NCI-H1930 (cell line): ENCODE data around the gene UQCR10.

Experiments
- DNase-seq, 2 experiments: peaks; one replicate each; lab custom pipeline; 2025; lab: John Stamatoyannopoulos, UW

The UQCR10 gene

DNA sequence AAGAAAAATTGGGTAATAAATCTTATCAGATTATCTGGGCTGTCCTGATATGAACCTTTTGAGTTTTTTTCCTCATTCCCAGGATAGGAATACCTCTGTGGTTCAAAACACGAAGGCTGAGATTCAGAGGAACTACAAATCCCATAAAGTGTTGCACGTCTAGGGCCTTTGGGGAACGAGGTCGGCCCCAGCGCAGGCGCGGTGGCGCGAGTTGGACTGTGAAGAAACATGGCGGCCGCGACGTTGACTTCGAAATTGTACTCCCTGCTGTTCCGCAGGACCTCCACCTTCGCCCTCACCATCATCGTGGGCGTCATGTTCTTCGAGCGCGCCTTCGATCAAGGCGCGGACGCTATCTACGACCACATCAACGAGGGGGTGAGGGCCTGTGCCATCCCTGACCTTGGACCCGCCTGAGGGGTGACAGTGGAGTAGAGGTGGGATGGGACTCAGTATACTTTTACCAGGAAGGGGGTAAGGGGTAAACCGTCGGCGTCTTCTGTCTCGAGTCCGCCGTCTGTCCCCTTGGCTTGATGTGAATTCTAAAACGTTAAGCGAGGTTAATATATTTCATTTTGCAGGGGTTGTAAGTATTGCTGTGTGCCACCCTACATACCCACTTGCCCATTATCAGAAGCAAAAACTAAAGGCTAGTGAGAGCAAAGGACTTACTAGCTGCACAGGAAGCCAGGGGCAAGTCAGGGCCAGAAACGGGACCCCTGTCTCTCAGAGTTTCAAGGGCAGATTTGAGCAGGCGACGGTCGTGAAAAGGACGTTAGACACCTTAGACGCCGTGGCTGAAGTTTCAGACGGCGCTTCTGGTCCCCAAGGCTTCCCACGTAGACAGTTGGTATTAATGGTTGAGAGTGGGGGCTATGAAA, at the start of gene UQCR10:
Gene UQCR10 (plus strand): TSS at position 199 of the 881 bp plus-strand sequence. CDS start 30 bp downstream, at position 229.
- DNase-seq: peak; percentile 86 to 93

DNA sequence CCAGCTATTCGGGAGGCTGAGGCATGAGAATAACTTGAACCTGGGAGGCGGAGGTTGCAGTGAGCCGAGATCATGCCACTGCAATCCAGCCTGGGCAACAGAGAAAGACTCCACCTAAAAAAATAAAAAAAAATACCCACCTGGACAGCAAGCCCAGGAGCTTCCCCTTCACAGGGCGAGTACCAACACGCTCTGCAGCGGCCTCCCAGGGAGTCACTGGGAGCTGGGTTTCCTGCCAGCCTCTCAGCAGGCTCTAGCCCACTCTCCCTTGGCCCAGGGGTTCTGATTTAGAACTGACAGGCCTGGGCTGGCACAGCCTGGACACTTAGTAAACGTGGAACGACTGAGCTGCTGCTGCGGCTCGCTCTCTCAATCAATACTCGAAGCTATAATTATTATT, 49.4 kb upstream of the UQCR10 start:
- no peak for DNase-seq

DNA sequence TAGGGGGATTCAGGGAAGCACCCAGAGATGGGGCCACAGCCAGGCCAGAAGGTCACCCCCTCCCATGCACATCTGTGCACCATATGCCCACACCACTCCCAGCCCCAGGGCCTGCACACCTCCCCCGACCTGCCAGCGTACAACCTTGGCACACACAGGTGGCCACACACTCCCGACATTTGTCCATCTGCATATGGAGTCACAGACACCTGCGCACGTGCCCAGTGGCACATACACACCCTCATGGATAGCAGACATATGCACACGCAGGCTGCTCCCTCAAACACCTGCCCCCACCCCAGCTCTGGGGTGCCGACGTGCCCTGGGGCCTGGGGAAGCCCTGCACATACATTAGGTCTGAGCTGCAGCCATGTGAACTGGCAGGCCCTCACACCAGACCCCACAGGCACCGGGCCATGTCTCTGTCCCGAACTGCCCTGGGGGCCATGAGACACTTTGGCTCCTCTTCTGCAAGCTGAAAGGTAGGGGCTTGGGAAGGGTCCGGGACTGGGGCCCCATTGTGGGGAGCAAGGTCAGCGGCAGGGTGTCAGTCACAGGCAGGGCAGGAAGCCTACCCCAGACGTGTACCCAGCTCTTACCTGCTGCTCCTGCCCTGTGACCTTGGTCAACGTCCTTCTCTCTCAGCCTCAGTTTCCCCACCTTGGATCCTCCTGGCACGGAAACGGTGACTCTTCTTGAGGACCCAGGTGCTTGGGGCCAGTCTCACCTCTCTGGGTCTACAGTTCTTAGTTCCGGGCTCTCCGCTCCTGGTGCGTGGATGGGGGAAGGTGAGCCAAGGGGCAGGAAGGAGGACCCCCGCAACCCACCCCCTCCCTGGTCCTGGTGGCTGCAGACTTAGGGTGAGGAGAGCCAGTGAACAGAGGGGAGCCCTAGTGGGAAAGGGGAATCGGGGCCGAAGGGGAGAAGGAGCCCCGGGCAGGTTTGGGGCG, 47.9 kb upstream of the UQCR10 start:
- no peak for DNase-seq

DNA sequence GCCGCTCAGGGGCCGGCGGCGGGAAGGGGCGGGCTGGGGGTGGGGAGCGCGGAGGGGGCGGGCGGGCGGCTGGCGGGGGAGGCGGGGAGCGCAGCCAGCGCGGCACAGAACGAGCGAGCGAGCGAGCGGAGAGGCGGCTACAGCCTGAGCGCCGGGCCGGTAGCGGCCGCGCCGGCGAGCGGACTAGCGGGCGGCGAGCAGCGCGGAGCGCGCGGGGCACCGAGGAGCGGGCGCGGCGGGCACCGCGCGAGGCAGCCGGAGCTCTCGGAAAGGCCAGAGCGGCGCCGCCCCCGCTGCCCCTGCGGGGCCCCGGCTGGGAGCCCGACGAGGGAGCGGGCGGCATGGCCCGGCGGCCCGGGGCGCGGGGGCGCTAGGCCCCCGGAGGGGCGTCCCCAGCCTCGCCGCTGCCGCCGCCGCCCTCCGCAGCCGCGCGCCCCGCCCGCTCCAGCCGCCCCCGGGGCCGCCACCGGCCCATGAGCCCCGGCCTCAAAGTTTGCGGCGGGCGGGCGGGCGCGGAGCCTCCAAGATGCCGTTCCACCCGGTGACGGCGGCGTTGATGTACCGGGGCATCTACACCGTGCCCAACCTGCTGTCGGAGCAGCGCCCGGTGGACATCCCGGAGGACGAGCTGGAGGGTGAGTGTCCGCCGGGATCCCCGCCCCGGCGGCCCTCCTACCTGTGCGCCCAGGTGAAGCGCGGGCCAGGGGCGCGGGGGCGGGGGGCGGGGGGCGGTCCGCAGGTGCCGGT, 47.1 kb upstream of the UQCR10 start, which contains the start of gene CABP7:
Gene CABP7 (plus strand): TSS at position 105 of the 747 bp plus-strand sequence. CDS start 422 bp downstream, at position 527.
- no peak for DNase-seq

DNA sequence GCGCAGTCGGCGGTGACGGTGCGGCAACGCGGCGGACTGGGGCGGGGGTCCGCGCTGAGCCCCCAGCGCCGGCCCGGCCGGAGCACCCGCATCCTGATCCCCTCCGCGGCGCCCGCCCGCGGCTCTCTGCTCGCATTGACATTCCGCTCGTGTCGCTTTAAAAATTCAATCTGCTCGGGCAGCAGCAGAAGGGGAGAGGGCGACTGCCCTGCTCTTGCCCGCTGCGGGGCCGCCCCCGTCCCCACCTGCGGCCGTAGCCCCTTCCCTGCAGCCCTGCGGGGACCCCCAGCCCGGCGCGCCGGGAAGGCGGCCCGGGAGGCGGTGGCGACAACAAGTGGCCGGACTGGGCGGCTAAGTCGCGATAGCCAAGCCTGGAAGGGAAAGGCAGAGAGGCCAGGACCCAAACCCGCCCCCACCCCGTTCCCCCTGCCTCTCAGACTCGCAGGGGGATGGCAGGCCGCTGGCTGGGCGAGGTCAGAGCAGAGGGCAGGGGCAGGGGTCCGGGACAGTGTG, 46.3 kb upstream of the UQCR10 start:
- DNase-seq: no peak

DNA sequence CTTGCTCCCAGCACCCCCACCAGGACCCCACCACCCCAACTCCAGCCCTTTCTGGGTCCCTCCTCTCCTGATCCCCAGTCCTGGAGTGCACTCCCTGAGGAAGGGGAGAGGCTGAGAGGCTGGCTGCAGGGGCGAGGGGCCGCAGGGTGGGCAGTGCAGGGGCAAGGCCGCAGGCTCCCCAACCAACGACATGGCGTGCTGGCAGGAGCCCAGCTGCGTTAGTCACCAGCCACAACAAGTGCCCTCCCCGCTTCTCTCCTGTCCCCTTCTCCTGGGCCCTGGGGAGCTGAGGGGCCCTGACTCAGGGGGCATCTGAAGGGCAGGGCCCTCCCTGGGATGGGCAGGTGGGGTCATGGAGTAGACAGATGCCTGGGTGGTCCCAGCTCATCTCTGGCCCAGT, 45.0 kb upstream of the UQCR10 start:
- DNase-seq: no peak

DNA sequence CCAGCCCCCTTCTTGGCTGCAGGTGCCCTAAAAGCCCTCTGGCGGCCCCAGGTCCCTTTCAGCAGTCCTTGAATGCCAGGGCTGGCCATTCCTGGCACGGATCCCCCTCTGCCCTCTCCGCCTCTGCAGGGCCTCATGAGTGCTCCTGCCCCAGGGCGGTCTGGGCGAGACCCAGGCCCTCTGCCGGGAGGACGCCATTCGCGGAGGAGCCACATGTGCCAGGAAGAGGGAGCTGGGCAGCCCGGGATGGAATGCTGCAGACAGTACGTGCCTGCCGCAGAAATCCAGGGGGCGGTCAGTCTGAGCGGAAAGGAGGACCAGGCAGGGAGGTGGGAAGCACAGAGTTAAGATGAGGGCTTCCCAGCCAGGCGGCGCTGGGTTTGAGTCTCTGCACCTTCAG, 44.6 kb upstream of the UQCR10 start:
- DNase-seq: no peak

DNA sequence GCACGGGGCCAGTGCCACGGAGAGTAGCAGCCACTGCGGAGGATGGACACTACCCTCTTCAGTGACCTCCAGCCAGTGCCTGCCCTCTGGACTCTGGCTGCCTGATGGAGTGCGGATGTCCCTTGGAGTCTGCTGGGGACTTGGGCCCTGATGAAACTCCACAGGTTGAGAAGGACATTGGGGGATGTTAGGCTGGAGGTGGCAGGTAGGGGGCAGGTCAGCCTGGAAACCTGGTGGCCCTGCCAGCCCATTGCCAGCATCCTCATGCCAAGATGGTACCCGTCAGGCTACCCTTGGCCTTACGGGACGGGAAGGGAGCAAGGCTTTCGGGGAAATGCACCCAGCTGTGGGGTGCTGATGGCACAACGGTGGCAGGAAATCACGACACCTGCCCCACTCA, 43.4 kb upstream of the UQCR10 start:
- no peak for DNase-seq

DNA sequence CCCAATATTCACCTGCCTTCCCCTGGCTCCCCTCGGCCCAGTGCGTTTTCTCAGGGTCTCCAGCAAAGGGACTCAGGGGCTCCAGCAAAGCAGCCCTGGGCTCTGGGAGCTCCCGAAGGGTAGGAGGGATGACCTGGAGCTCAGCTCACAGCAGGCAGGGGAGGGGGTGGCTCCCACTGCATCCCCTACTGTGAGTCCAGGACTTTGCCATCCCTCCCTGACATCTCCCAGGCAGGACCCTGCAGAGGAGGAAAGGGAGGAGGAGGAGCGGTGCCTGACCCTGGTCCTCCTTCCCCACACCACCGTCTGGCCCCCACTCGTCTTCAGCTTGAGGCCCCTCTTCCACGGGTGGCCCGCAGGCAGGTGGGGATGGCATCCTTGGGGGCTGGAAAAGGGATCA, 42.3 kb upstream of the UQCR10 start:
- no peak for DNase-seq

DNA sequence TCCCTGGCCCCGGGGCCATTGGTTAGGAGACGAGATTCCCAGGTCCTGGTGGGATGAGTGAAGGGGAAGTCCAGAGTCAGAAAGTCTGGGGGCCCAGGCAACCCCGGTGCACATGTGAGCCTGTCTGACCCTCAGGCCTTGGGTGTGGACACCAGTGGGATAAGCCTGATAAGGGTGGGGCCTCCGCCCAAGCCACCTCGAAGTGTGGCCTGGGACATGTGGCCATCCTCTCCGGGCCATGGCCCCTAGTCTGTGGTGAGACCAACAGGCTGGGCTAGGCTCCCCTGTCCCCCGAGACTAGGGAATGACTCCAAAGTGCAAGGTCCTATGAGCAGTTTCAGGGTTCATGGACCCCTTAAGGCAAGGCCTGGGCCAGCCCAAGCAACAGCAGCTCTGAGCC, 41.1 kb upstream of the UQCR10 start:
- no peak for DNase-seq

DNA sequence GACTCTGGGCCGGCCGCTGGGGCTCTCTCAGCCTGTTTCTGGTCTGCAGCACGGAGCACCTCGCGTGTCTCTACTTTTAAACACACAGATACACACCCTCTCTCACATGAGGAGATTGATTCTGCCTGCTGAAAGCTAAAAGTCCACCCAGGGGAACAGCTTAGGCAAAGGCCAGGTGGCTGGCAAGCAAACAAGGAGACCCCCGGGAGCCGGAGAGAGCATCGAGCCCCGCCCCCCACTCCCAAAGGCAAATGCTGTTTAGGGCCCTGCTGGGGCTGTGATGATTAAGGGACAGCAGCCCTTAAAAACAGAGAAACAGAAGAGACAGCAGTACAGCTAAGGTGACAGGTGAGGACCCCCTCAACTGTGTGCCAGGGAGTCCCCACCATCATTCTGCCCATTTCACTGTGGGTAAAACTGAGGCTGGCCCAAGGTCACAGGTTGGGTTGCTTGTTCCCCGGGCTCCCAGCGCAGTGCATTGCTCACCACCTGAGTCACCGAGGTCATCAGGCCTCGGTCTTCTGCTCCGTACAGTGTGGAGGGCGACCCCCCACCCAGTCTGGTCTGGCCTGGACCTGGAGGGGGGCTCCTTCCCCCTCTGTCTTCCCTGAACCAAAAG, 40.5 kb upstream of the UQCR10 start:
- no peak for DNase-seq

DNA sequence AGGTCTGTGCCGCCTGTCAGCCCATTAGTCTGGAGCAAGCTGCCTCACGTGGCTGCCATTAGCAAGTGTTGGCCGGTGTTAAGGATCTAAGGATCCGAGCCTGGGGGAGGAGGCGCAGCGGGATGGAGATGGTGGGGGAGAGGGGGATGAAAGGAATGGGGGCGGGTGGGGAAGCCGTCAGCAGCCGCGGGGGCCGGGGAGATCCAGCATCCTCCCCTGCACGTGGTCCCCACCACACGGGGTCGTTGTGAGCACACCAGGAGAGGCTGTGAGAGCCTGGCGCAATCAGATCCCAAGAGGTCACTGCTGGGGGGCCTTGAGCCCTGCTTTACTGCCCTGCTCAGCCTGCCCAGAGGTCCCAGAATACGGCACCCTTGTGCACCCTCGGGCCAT, 40.0 kb upstream of the UQCR10 start:
- DNase-seq: no peak

DNA sequence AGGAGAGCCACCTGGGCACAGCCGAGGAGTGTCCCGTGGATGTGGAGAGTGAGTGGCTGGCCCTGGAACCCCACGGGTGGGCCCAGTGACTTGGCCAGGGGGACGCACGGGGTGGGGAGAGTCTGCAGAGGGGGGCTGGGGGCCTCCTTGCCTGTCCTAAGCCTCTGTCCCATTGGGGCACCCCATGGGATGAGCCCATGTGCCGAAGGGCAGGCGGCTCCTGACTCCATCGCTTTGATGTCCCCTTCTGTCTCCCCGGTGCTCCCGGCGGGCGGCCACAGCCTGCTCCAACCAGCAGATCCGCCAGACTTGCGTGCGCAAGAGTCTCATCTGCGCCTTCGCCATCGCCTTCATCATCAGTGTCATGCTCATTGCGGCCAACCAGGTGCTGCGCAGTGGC, 38.0 kb upstream of the UQCR10 start:
- DNase-seq: no peak

DNA sequence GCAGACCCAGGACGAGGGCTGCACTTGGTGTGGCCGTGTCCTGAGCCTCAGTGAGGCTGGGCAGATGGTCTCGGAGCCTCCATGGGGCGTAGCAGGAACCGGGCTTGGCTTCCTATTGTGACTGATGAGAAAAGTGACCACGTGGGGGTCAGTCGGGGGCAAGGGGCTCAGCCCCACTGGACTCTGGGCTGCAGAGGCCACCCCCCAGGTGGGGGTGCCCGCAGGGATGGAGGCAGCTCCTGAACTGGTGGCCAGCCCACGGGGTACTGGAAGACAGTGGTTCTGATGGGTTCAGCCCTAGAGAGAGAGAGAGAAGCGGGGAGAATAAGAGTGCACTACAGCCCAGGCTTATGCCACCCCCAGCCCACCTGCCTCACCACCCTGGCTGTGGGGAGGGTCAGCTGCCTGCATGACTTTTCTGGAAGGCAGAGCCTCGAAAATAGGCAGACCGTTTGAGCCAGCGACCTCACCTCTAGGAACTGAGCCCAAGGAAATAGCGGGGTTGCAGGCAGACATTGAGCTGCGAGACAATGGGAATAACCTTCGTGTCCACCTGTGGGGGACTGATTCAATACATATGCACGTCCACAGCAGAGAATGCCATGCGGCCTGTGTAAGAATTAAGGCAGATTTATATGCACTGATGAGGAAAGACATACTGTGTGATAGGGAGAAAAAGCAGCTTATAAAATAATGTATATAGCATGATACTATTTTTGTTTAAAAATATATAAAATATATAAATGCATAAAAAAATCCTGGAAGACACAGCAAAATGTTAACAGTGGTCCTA, 35.9 kb upstream of the UQCR10 start:
- no peak for DNase-seq

DNA sequence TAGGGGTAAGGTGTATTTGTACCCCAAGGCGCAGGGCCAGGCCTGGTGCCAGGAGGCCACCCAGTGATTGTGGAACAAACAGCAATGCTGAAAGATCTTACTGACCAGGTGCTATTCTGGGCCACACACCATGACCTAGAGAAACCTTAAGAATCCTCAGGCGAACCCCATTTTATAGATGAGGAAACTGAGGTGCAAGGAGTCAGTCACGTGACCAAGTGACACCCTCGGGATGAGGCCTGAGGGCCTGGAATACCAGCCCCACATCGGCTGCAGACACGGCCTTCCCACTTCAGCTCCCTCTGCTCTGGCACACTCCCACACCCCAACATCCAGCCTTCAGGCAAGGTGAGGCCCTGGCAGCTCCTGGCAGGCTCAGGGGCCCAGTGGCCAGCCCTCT, 34.3 kb upstream of the UQCR10 start:
- DNase-seq: no peak

DNA sequence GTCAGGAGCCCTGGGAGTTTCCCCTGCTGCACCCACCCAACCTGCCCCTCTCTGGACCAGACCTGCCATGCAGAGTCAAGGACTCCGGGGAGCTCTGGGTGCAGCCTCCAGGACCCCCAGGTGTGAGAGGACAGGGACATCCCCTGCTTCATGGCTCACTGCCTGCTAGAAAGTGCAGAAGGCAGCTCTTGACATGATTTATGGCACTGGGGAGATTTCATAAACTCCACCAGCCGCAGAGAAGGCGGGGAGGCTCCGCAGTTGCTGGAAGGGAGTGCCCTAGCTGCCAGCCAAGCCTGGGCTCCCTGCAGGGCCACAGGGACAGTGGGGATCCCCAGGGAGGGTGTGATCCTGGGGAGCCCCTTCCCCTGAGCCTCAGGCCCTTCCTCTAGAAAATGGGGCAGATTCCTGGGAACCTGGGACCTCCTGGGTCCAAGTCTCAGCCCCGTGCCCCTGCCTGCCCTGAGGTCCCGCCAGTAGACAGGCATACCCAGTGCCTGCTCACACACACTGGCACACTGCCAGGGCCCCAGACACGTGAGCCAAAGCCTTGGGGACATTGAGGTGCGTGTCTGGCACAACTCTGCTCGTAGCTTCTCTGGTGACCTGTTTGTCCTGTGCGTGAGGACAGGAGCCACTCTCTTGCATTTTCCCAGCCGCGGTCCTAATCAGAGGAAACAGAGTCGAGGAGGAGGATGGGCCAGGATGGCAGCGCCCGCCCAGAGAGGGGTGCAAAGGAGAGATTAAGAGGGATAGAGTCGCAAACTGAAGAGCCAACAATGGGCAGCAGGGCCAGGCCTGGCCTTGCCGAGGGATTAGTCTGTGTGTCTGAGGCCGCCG, 33.6 kb upstream of the UQCR10 start:
- DNase-seq: no peak

DNA sequence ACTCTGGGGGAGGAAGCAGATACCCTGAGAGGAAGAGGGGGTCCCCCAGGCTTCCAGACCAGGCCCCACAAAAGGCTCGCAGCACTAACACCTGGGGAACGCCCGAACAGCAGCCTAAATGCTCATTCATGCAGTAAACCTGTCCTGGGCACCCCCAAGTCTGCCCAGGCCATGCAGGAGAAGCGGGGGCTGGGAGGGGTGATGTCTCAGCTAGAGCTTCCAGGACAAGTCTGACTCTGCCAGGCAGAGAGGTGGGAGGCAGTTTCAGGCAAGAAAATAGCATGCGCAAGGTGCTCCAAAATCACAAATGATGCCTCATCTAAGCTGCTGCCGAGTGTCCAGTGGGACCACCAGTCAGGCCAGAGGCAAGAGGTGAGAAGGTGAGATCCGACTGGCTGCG, 32.8 kb upstream of the UQCR10 start:
- DNase-seq: no peak

DNA sequence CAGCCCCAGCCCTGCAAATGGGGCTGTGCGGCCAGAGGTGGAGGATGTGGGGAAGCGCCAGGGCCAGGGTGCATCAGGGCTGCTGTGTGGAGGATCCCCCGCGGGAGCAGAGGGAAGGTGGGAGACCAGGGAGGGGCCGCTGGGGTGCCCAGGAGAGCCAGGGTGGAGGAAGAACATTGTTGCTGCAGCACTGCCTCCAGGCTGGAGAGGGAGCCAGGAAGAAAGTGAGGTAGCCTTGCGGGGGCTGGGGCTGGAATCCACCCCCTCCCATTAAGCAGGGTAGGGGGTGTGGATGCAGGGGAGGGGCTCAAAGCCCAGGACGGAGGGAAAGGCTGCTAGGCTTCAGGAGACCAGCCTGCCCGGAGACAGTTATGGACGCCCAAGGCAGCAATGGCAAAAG, 32.3 kb upstream of the UQCR10 start:
- DNase-seq: no peak

DNA sequence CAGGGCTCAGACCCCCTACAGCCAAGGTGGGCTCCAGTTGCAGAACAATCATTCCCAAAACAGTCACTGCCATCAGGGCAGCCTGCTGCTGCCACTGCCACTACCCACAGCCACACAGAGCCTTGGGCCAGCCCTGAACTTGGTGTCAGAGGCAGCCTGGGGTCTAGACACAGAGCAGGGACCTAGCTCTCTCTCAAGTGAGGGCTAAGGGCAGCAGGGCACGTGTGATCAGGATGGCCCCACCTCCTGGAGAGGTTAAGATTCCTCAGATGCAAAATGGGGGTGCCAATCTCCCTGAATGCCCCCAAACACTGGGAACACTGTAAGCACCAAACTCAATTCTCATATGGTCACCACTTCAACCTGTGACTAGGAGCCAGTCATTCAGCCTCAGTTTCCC, 31.8 kb upstream of the UQCR10 start:
- DNase-seq: no peak
